ENCODE results near the gene CCDC201. TPM values are rescaled to one million over a fixed set of nuclear protein-coding genes. Genes with fewer than 3 reads are reported as not detected.

The CCDC201 gene
- total RNA-seq, 1 donor from 2014 or later = not detected

GRCh38 chr7:45893374-45893995, 20.6 kb upstream of the CCDC201 start:
- no peak for DNase-seq (ENCODE audit: low spot score in 2 of 2)
- Histone ChIP-seq H3K36me3 (no peaks in the 10 kb centered on the region), H3K27ac (no peak overlapping the region), H3K27me3 (no peaks in the 10 kb centered on the region), H3K4me3 (no peak overlapping the region), H3K4me1 (peaks cover 0 to 5% of the 10 kb centered on the region in 2 donors), H3K9me3 (no peaks in the 10 kb centered on the region)
- no peak for TF ChIP-seq CTCF (IDR thresholded peaks at IDR 0.05)
- intact Hi-C loops (cut with DNase I) = no loop called here

GRCh38 chr7:45892407-45893035, 19.6 kb upstream of the CCDC201 start:
- no peaks in the 10 kb centered on the region for H3K9me3 ChIP-seq
- H3K27me3 ChIP-seq = no peaks in the 10 kb centered on the region
- DNase-seq (ENCODE audit: low spot score in 2 of 2) = no peak

GRCh38 chr7:45891462-45892402, 18.9 kb upstream of the CCDC201 start:
- Histone ChIP-seq H3K4me3 (no peak overlapping the region), H3K27ac (no peak overlapping the region), H3K9me3 (no peaks in the 10 kb centered on the region), H3K27me3 (no peaks in the 10 kb centered on the region), H3K36me3 (no peaks in the 10 kb centered on the region), H3K4me1 (peaks cover 0 to 8% of the 10 kb centered on the region in 2 donors)
- intact Hi-C loops (cut with DNase I) = no loop called here
- no peak for TF ChIP-seq CTCF (IDR thresholded peaks at IDR 0.05)
- no peak for DNase-seq (ENCODE audit: low spot score in 2 of 2)

More at GRCh38 chr7:45892407-45893035, 19.6 kb upstream of the CCDC201 start:
- H3K4me3 ChIP-seq = no peak overlapping the region
- no peak for TF ChIP-seq CTCF (IDR thresholded peaks at IDR 0.05)
- H3K4me1 ChIP-seq = peaks cover 0 to 8% of the 10 kb centered on the region in 2 donors
- no peaks in the 10 kb centered on the region for H3K36me3 ChIP-seq
- intact Hi-C loops (cut with DNase I) = no loop called here
- no peak overlapping the region for H3K27ac ChIP-seq

GRCh38 chr7:45890902-45891461, 18.1 kb upstream of the CCDC201 start:
- Histone ChIP-seq H3K27ac (no peak overlapping the region), H3K4me1 (peaks cover 0 to 8% of the 10 kb centered on the region in 2 donors), H3K36me3 (no peaks in the 10 kb centered on the region), H3K9me3 (no peaks in the 10 kb centered on the region), H3K27me3 (no peaks in the 10 kb centered on the region), H3K4me3 (no peak overlapping the region)
- TF ChIP-seq CTCF (IDR thresholded peaks at IDR 0.05) = peak; percentile 24 to 69 (median 47)
- DNase-seq (ENCODE audit: low spot score in 2 of 2) = no peak
- intact Hi-C loops (cut with DNase I) = no loop called here

- Histone ChIP-seq H3K4me3 (no peak overlapping the region), H3K9me3 (no peaks in the 10 kb centered on the region), H3K4me1 (peaks cover 0 to 8% of the 10 kb centered on the region in 2 donors), H3K27ac (no peak overlapping the region), H3K36me3 (no peaks in the 10 kb centered on the region), H3K27me3 (no peaks in the 10 kb centered on the region)
- no peak for TF ChIP-seq CTCF (IDR thresholded peaks at IDR 0.05)
- intact Hi-C loops (cut with DNase I) = no loop called here
- no peak for DNase-seq (ENCODE audit: low spot score in 2 of 2)
Observed at GRCh38 chr7:45890125-45890901, 17.4 kb upstream of the CCDC201 start.
